NCI-H82 treated with DMSO at 0.1 percent for 48 hours (cell line): Measurements from ENCODE around the gene TEX13B.

Source experiments
- DNase-seq: peaks from one replicate; lab custom pipeline; 2025; ENCODE audit not compliant: unreplicated experiment; lab: John Stamatoyannopoulos, UW

Gene TEX13B

DNA sequence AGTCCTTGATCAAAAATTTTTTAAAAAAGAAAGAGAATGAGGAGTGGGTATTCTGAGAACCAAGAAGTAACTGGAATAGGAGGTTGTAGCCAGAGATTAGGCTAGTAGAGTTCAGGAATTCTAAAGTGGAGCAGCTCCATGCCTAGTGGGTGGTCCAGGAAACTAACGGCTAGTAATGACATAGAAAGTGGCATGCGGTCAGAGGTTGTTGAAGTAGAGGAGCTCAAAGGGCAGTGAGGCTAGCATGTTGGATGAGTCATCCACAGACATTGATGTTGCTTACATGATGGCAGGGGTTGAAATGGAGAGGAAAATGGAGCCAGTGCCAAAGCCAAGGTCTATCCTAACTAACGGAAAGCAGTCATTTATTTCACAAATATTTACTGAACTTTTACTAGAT lies 42.1 kb downstream of the TEX13B start:
- DNase-seq: no peak

DNA sequence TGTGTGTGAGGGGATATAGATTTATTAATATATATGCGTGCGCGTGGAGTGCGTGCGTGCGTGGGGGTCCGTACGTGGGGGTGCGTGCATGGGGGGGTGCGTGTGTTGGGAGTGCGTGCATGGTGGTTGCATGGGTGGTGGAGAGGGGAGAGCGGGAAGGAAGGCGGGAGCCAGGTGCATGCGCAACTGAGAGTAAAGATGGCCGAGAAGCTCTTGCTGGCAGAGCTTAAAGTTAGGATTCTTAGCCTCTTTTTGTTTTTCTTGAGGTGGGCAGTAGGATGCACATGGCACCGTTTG lies 45.8 kb downstream of the TEX13B start:
- no peak for DNase-seq

DNA sequence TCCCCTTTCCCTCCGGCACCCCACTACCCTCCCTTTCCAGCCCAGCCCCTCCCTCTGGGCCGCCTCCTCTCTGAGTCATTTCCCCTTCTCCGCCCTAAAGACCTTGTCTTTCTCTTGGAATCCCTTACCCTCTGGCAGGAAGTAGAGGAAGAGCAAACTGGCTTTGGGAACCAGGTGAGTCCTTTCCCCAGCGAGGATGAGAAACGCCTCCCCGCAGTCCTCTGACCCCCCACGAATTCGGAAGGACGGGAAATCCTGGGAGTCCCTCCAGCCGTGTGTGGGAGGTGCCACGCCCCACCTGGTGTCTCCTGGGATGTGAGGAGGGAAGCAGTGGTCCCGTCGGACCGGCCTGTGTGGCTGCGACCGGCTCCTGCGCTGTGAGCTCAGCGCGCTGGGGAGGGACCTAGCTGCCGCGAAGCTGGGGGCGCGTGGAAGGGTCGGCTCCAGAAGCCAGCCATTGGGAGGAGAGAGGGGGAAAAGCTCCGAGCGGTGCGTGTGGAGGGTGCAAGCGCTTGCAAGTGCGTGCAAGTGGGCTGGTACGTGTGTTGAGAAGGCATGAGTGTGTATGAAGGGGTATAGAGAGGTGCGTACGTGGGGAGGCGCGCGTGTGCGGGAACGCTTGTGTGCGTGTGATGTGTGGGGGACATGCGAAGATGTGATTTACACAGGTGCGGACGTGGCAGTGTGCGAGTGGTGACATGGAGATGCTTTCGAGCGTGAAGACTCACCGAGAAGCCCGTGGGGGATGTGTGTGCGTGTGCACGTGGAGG lies 46.3 kb downstream of the TEX13B start:
- DNase-seq: no peak

DNA sequence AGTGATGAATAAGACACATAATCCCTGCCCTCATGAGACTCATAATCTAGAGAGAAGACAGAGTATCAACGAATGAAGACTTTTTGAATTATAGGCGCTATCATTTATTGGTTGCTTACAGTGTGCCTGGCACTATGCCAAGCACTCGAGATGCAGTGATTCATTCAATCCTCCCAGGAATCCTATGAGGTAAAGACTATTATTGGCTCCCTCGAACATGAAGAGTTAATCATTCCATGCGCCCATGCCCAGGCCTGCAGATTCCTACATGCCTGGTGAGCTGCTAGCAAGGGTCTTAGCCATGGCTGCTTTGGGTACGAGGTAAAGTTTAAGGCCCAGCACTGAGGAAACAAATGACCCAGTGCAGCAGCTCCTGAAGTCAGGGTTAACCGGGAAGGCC lies 47.0 kb downstream of the TEX13B start:
- DNase-seq: no peak

DNA sequence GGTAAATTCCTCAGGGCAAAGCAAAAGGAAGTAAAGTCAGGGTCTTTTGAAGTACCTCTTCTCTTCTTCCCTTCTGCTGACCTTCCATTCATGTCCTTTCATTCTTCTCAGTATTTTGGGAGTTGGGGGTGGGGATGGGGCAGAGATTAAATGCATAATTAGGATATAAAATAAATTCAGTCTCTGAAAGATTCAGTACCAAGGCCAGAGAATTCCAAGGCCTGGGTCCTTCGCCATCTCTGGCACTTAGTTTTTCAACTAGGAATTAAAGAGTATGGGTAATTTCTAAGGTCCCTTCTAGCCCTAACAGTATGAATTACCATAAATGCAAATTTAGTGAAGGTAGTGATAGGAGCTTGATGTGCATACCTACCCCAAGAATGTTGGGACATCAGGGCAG lies 47.9 kb downstream of the TEX13B start:
- no peak for DNase-seq
